Activated CD4-positive, alpha-beta T cell treated with anti-CD3 and anti-CD28 coated beads, Interleukin-2, amount 50 U/mL, for 16 hours (primary cell): Measurements from ENCODE around the gene UQCRH.
"Not testable (repeated sequence)": the region's sequence is repeated elsewhere in the genome, so short reads cannot be mapped to it uniquely, and the experiment has no call there.

ENCODE experiments used
- DNase-seq: peaks from one replicate; pipeline ENCODE4 v3.0.0-alpha.2; 2020

The UQCRH gene

GRCh38 chr1:46334030-46334384 lies 30.5 kb downstream of the UQCRH start:
- DNase-seq, result no peak

GRCh38 chr1:46335081-46335480 lies 31.6 kb downstream of the UQCRH start:
- DNase-seq, result no peak

- DNase-seq, result not testable (repeated sequence)
These were observed 33.9 kb downstream of the UQCRH start for GRCh38 chr1:46337409-46337808.

GRCh38 chr1:46340404-46341221 lies 37.1 kb downstream of the UQCRH start, which contains the start of gene NSUN4:
TSS of gene NSUN4 (plus strand) at chr1:46340807. CDS start at chr1:46340827, 20 bp downstream.
- peak; percentile 90 for DNase-seq

- DNase-seq, result no peak
These were observed 38.0 kb downstream of the UQCRH start for GRCh38 chr1:46341222-46342083.

- peak; percentile 8 for DNase-seq
These were observed 38.7 kb downstream of the UQCRH start for GRCh38 chr1:46342084-46342656.

GRCh38 chr1:46342677-46343350 lies 39.3 kb downstream of the UQCRH start:
- no peak for DNase-seq

- DNase-seq, result no peak
These were observed 39.8 kb downstream of the UQCRH start for GRCh38 chr1:46343351-46343695.

- DNase-seq, result no peak
These were observed 40.2 kb downstream of the UQCRH start for GRCh38 chr1:46343705-46344104.

- DNase-seq, result no peak
These were observed 41.0 kb downstream of the UQCRH start for GRCh38 chr1:46344481-46344880.

GRCh38 chr1:46345281-46345680 lies 41.8 kb downstream of the UQCRH start:
- DNase-seq, result no peak

- no peak for DNase-seq
These were observed 48.9 kb downstream of the UQCRH start for GRCh38 chr1:46352363-46352762.

- not testable (repeated sequence) for DNase-seq
These were observed 52.4 kb downstream of the UQCRH start for GRCh38 chr1:46355920-46356319.

GRCh38 chr1:46362158-46362557 lies 58.7 kb downstream of the UQCRH start:
- DNase-seq, result no peak

- no peak for DNase-seq
These were observed 59.6 kb downstream of the UQCRH start for GRCh38 chr1:46363121-46363520.

- no peak for DNase-seq
These were observed 61.1 kb downstream of the UQCRH start for GRCh38 chr1:46364612-46365011.

GRCh38 chr1:46365796-46366195 lies 62.3 kb downstream of the UQCRH start:
- DNase-seq, result not testable (repeated sequence)
